H1 (cell line): ENCODE results near the gene ZNF414. TPM values are rescaled to one million over a fixed set of nuclear protein-coding genes. Genes with fewer than 3 reads are reported as not detected.

Source experiments
- CTCF ChIA-PET: fragments of 300-600 bp; sonication (Branson Sonifier 250); formaldehyde crosslinking; loops from one replicate; lab custom pipeline; 2021; ENCODE audit not compliant: partially characterized antibody; lab: Charles Lee
- POLR2A ChIA-PET: fragments of 300-600 bp; sonication (Branson Sonifier 250); formaldehyde crosslinking; loops from one replicate; lab custom pipeline; 2021; ENCODE audit warnings: inconsistent platforms; ENCODE audit not compliant: partially characterized antibody; lab: Charles Lee
- DNase-seq, 2 experiments: peaks; one replicate each; pipeline versions ENCODE4 v3.0.0 to v3.0.0-alpha.2; 2010 to 2022; ENCODE audit warnings: low spot score in 2 of 2, low read depth in 1 of 2, mixed read lengths in 1 of 2
- FAIRE-seq: peaks from 2 replicates; lab custom pipeline; 2011; peaks lifted over from hg19 to GRCh38; lab: Jason Lieb, UNC
- H2AFZ ChIP-seq: 2 replicates; pipeline ENCODE4 v1.8.1; 2012; ENCODE audit warnings: low read length, inconsistent platforms
- H2AK5ac ChIP-seq: 2 replicates; pipeline ENCODE4 v1.6.1; 2013; ENCODE audit warnings: low read depth, low read length
- H2BK120ac ChIP-seq: replicated peaks from 2 replicates; pipeline ENCODE3; 2013; ENCODE audit warnings: low read depth, low read length, inconsistent platforms
- H2BK12ac ChIP-seq: 2 replicates; pipeline ENCODE4 v1.6.1; 2013; ENCODE audit warnings: low read depth, low read length
- H2BK15ac ChIP-seq: 2 replicates; pipeline ENCODE4 v1.6.1; 2013; ENCODE audit warnings: low read length
- H2BK20ac ChIP-seq: 2 replicates; pipeline ENCODE4 v1.6.1; 2013; ENCODE audit warnings: low read length
- H2BK5ac ChIP-seq: 2 replicates; pipeline ENCODE4 v1.6.1; 2013; ENCODE audit warnings: low read depth, low read length
- H3K14ac ChIP-seq: 2 replicates; pipeline ENCODE4 v1.6.1; 2013; ENCODE audit warnings: inconsistent platforms; ENCODE audit not compliant: insufficient read length
- H3K18ac ChIP-seq: 2 replicates; pipeline ENCODE4 v1.6.1; 2013; ENCODE audit warnings: low read length; ENCODE audit errors: extremely low read depth
- H3K23ac ChIP-seq: 2 replicates; pipeline ENCODE4 v1.6.1; 2013; ENCODE audit warnings: inconsistent platforms; ENCODE audit not compliant: insufficient read length
- H3K23me2 ChIP-seq: 2 replicates; pipeline ENCODE4 v1.6.1; 2013; ENCODE audit warnings: low read depth, low read length
- H3K27ac ChIP-seq: 2 replicates; pipeline ENCODE4 v1.6.1; 2011; ENCODE audit warnings: low read depth, low read length, inconsistent platforms
- H3K27me3 ChIP-seq, 4 experiments: replicated peaks in 1 of 4; 1 replicate in 1 of 4; 2 replicates in 3 of 4; pipeline versions ENCODE4 v1.6.1 to v1.8.1; 2011 to 2013; ENCODE audit warnings: low read length in 3 of 4, mild to moderate bottlenecking in 3 of 4, inconsistent platforms in 2 of 4, mixed read lengths in 2 of 4, moderate library complexity in 1 of 4; ENCODE audit not compliant: control insufficient read depth in 3 of 4, insufficient read depth in 3 of 4; ENCODE audit errors: extremely low read depth in 1 of 4
- H3K36me3 ChIP-seq, 4 experiments: 2 replicates each; pipeline versions ENCODE4 v1.6.1 to v1.8.1; 2011 to 2013; ENCODE audit warnings: mild to moderate bottlenecking in 4 of 4, low read length in 3 of 4, moderate library complexity in 2 of 4, control low read depth in 1 of 4, inconsistent platforms in 1 of 4; ENCODE audit not compliant: insufficient read depth in 4 of 4, control insufficient read depth in 2 of 4
- H3K4ac ChIP-seq: replicated peaks from 2 replicates; pipeline ENCODE3; 2013; ENCODE audit warnings: low read length, low read depth, mixed read lengths, inconsistent platforms; ENCODE audit not compliant: insufficient read length
- H3K4me1 ChIP-seq, 4 experiments: replicated peaks in 1 of 4; 1 replicate in 1 of 4; 2 replicates in 3 of 4; pipeline versions ENCODE4 v1.6.1 to v1.8.1; 2011 to 2013; ENCODE audit warnings: low read length in 3 of 4, inconsistent platforms in 2 of 4, mixed read lengths in 1 of 4; ENCODE audit not compliant: insufficient read depth in 4 of 4, control insufficient read depth in 3 of 4
- H3K4me2 ChIP-seq, 2 experiments: 2 replicates each; pipeline versions ENCODE4 v1.6.1 to v1.8.1; 2011 to 2013; ENCODE audit warnings: low read depth in 2 of 2, low read length in 2 of 2, control low read depth in 1 of 2, inconsistent platforms in 1 of 2, mild to moderate bottlenecking in 1 of 2; ENCODE audit not compliant: insufficient read depth in 1 of 2
- H3K4me3 ChIP-seq, 4 experiments: fragments of 200-600, 300-600 bp in 1 of 4; sonication (generic), shearing (Covaris generic), sonication (Bioruptor Twin) in 1 of 4; 2 replicates each; pipeline versions ENCODE4 v1.5.1 to v1.8.1; 2011 to 2016; ENCODE audit warnings: low read length in 4 of 4, low read depth in 3 of 4, control low read depth in 2 of 4, inconsistent platforms in 2 of 4, mild to moderate bottlenecking in 2 of 4, mixed read lengths in 1 of 4, moderate library complexity in 1 of 4; ENCODE audit not compliant: insufficient read depth in 2 of 4; ENCODE audit errors: extremely low read depth in 1 of 4
- H3K56ac ChIP-seq: replicated peaks from 2 replicates; pipeline ENCODE3; 2013; ENCODE audit warnings: low read depth, mild to moderate bottlenecking, mixed read lengths, low read length, inconsistent platforms; ENCODE audit not compliant: insufficient read length
- H3K79me1 ChIP-seq: 2 replicates; pipeline ENCODE4 v1.6.1; 2013; ENCODE audit warnings: low read depth, low read length, control low read depth
- H3K79me2 ChIP-seq, 2 experiments: 2 replicates each; pipeline versions ENCODE4 v1.6.1 to v1.8.1; 2012 to 2013; ENCODE audit warnings: low read length in 2 of 2, mild to moderate bottlenecking in 2 of 2, inconsistent platforms in 1 of 2; ENCODE audit not compliant: insufficient read depth in 2 of 2, control insufficient read depth in 1 of 2
- H3K9ac ChIP-seq, 4 experiments: replicated peaks in 1 of 4; 1 replicate in 1 of 4; 2 replicates in 3 of 4; pipeline versions ENCODE4 v1.6.1 to v1.8.1; 2011 to 2013; ENCODE audit warnings: low read depth in 3 of 4, low read length in 3 of 4, control low read depth in 2 of 4, mild to moderate bottlenecking in 2 of 4, moderate library complexity in 2 of 4, inconsistent platforms in 1 of 4; ENCODE audit errors: extremely low read depth in 1 of 4
- H3K9me3 ChIP-seq, 2 experiments: 2 replicates each; pipeline versions ENCODE4 v1.6.1 to v1.8.1; 2012 to 2013; ENCODE audit warnings: mild to moderate bottlenecking in 2 of 2, moderate library complexity in 2 of 2, control low read depth in 1 of 2, inconsistent platforms in 1 of 2, low read depth in 1 of 2, low read length in 1 of 2, mixed read lengths in 1 of 2; ENCODE audit not compliant: insufficient read depth in 2 of 2
- H4K20me1 ChIP-seq, 2 experiments: replicated peaks in 1 of 2; 2 replicates each; pipeline versions ENCODE3 to v1.8.1; 2011 to 2013; ENCODE audit warnings: inconsistent platforms in 2 of 2, low read length in 2 of 2, mild to moderate bottlenecking in 1 of 2; ENCODE audit not compliant: insufficient read depth in 2 of 2, control insufficient read depth in 1 of 2
- H4K5ac ChIP-seq: 2 replicates; pipeline ENCODE4 v1.6.1; 2013; ENCODE audit warnings: low read length, low read depth, mixed read lengths, inconsistent platforms; ENCODE audit not compliant: insufficient read length
- H4K8ac ChIP-seq: 2 replicates; pipeline ENCODE4 v1.8.0; 2013; ENCODE audit warnings: mild to moderate bottlenecking, moderate library complexity, low read length, inconsistent platforms; ENCODE audit not compliant: insufficient read depth; ENCODE audit errors: extremely low read depth
- H4K91ac ChIP-seq: replicated peaks from 2 replicates; pipeline ENCODE3; 2013; ENCODE audit warnings: low read length, mixed read lengths, inconsistent platforms; ENCODE audit not compliant: insufficient read length
- ASH2L ChIP-seq: fragments of 200-600, 300-600 bp; sonication (generic); IDR thresholded peaks from one replicate; pipeline ENCODE4 v1.7.1; 2017; ENCODE audit warnings: low read length
- ATF3 ChIP-seq: IDR thresholded peaks from 2 replicates; pipeline ENCODE4 v1.6.1; 2011; ENCODE audit warnings: low read depth, mild to moderate bottlenecking, low read length; ENCODE audit not compliant: insufficient read depth
- EZH2 ChIP-seq: fragments of 200-600 bp; sonication (generic); IDR thresholded peaks from 2 replicates; pipeline ENCODE4 v1.7.1; 2012; ENCODE audit warnings: low read depth, mild to moderate bottlenecking, moderate library complexity, low read length, inconsistent platforms; ENCODE audit not compliant: severe bottlenecking
- GABPA ChIP-seq: IDR thresholded peaks from 2 replicates; pipeline ENCODE4 v1.6.1; 2011; ENCODE audit warnings: mild to moderate bottlenecking, low read length, moderate library complexity, borderline replicate concordance; ENCODE audit not compliant: insufficient read depth
- GTF2F1 ChIP-seq: IDR thresholded peaks from 2 replicates; pipeline ENCODE4 v1.6.1; 2012; ENCODE audit warnings: low read depth, low read length, improper control_type of control experiment, borderline replicate concordance
- HDAC2 ChIP-seq, 2 experiments: fragments of 300-600 bp in 1 of 2; sonication (generic) in 1 of 2; IDR thresholded peaks; 2 replicates each; pipeline ENCODE4 v1.6.1; 2011 to 2012; ENCODE audit warnings: low read depth in 2 of 2, low read length in 2 of 2, mild to moderate bottlenecking in 2 of 2, moderate library complexity in 2 of 2, borderline replicate concordance in 1 of 2, inconsistent platforms in 1 of 2
- JUND ChIP-seq: IDR thresholded peaks from 2 replicates; pipeline ENCODE4 v1.6.1; 2011; ENCODE audit warnings: mild to moderate bottlenecking, improper control_type of control experiment, low read length
- NANOG ChIP-seq: IDR thresholded peaks from 2 replicates; pipeline ENCODE4 v1.6.1; 2011; ENCODE audit warnings: low read length, low read depth, mild to moderate bottlenecking, inconsistent platforms; ENCODE audit not compliant: insufficient read depth, poor library complexity, severe bottlenecking
- SAP30 ChIP-seq: fragments of 300-600 bp; sonication (generic); IDR thresholded peaks from 2 replicates; pipeline ENCODE4 v1.7.1; 2012; ENCODE audit warnings: low read length, moderate library complexity, mild to moderate bottlenecking, inconsistent platforms; ENCODE audit not compliant: insufficient read depth, insufficient replicate concordance
- ZNF274 ChIP-seq: IDR thresholded peaks from 2 replicates; pipeline ENCODE4 v1.7.0; 2012; ENCODE audit warnings: low read length, borderline replicate concordance; ENCODE audit errors: extremely low read depth
- WGBS, 2 experiments: shearing (Covaris generic) in 1 of 2; methylation state at CpG; one replicate each; pipeline versions ENCODE4 v1.1.6 to v1.1.7; 2013 to 2015; ENCODE audit warnings: low lambda C conversion rate in 2 of 2, mixed read lengths in 2 of 2, inconsistent platforms in 1 of 2, low coverage in 1 of 2, missing lambda C conversion rate in 1 of 2; ENCODE audit not compliant: insufficient replicate concordance in 2 of 2, insufficient coverage in 1 of 2, insufficient read length in 1 of 2; ENCODE audit errors: extremely low coverage in 1 of 2, missing lambda C conversion rate in 1 of 2; 5-methylcytosine and 5-hydroxymethylcytosine counted together
- polyA plus RNA-seq, 7 experiments: library from polyadenylated mRNA; depleted of rRNA in 3 of 7; stranded (reverse) in 5 of 7; unstranded in 2 of 7; fragments of >200 nt in 5 of 7; fragments of 200-250 nt in 2 of 7; gene quantifications; 1 replicate in 5 of 7; 2 replicates in 1 of 7; 4 replicates in 1 of 7; pipeline versions ENCODE4 v1.2.1 to v1.2.3, GENCODE V29; 2011 to 2013; ENCODE audit warnings: missing spikeins in 2 of 7, mixed read lengths in 2 of 7
- total RNA-seq: library from RNA; stranded (reverse); fragmentation: NEBNext Ultra II Directional; extraction: Animal tissue kit (Norgen Biotek cat#: 25700); gene quantifications from 2 replicates; pipeline ENCODE4 v1.2.1, GENCODE V29; 2021

Gene ZNF414
- total and polyA plus RNA-seq, 2 of the 8 experiments (the other 6 are each of a cell fraction or from before 2014, with no cell fraction given), result 9.7 to 26.8 TPM

GRCh38 chr19:8501981-8502380 is 12.0 kb downstream of the ZNF414 start:
- Histone ChIP-seq H3K4ac (no peak overlapping the region), H4K91ac (no peak overlapping the region), H3K4me2 (no peak overlapping the region), H3K36me3 (no peaks in the 10 kb centered on the region), H3K23me2 (peaks cover 7% of the 10 kb centered on the region; the same call in 1 of the 2 replicates), H2BK120ac (no peak overlapping the region), H3K9ac (no peak overlapping the region; a peak in 1 of 7 replicates), H2AK5ac (no peak overlapping the region), H3K9me3 (no peaks in the 10 kb centered on the region), H2BK15ac (peak overlapping the region; percentile 65; the same call in 1 of the 2 replicates), H3K27me3 (no peaks in the 10 kb centered on the region), H4K20me1 (no peaks in the 10 kb centered on the region), H4K5ac (no peak overlapping the region), H3K27ac (no peak overlapping the region), H3K18ac (no peak overlapping the region), H4K8ac (no peak overlapping the region), H3K4me3 (no peak overlapping the region), H3K14ac (no peak overlapping the region), H3K79me2 (no peaks in the 10 kb centered on the region), H3K23ac (no peak overlapping the region), H2AFZ (no peak overlapping the region), H2BK12ac (no peak overlapping the region), H2BK20ac (peak overlapping the region; percentile 21; the same call in 1 of the 2 replicates), H2BK5ac (0 out of 2 replicates have a peak overlapping the region, but pooled peaks have one; percentile 13), H3K79me1 (no peaks in the 10 kb centered on the region; the same call in 1 of the 2 replicates), H3K4me1 (peaks cover 0 to 9% (median 5%) of the 10 kb centered on the region in 4 experiments; a peak in 5 of 7 replicates), H3K56ac (no peak overlapping the region)
- 83% methylated on average over 11 of the region's 14 CpGs; no CpG with 5 or more reads in 1 of the 2 experiments for WGBS, 2 experiments
- FAIRE-seq, result no peak
- no peak for DNase-seq
- ChIA-PET POLR2A (interaction anchor here (1.2 kb wide), 1 partner anchor 15 kb away, joined by 3 read pairs; no protein-coding TSS in a partner anchor), CTCF (no interaction called here)
- TF ChIP-seq SAP30, result no peak
- no peak for TF ChIP-seq ASH2L
- TF ChIP-seq NANOG, result no peak
- TF ChIP-seq ZNF274, result no peak
- TF ChIP-seq ATF3, result no peak
- TF ChIP-seq JUND, result no peak
- TF ChIP-seq GTF2F1, result no peak
- no peak for TF ChIP-seq GABPA
- TF ChIP-seq HDAC2 (IDR thresholded peaks at IDR 0.05; ENCODE audit: borderline replicate concordance in 1 of 2, low read depth in 2 of 2, low read length in 2 of 2), result no peak
- no peak for TF ChIP-seq EZH2
